Testis (tissue), 2 donors: ENCODE results near the gene PON2.
"Not testable (repeated sequence)": the region's sequence is repeated elsewhere in the genome, so short reads cannot be mapped to it uniquely, and the experiment has no call there.

Experiments
- CTCF ChIP-seq, 3 experiments: fragments of 450-650 bp in 2 of 3; fragments of 200-600 bp in 1 of 3; sonication (generic) in 1 of 3; IDR thresholded peaks; one replicate each; pipeline ENCODE4 v1.5.1; 2016 to 2019; ENCODE audit warnings: antibody characterized with exemption in 3 of 3, mild to moderate bottlenecking in 2 of 3, moderate library complexity in 1 of 3
- POLR2A ChIP-seq: fragments of 450-650 bp; IDR thresholded peaks from one replicate; pipeline ENCODE4 v1.6.1; 2017; ENCODE audit warnings: antibody characterized with exemption, mild to moderate bottlenecking, moderate library complexity

- TF ChIP-seq POLR2A; CTCF (IDR thresholded peaks at IDR 0.05): not testable (repeated sequence)
These were observed 55.4 kb downstream of the PON2 start for GRCh38 chr7:95379457-95379856.
